Muscle layer of colon (tissue), 2 donors: ENCODE measurements around the gene CRYBG3.

Experiments used
- H3K27ac ChIP-seq: one replicate; pipeline ENCODE4 v1.7.0; 2013; ENCODE audit warnings: low read depth, mild to moderate bottlenecking, low read length, moderate library complexity
- H3K27me3 ChIP-seq, 2 donors: one replicate each; pipeline ENCODE4 v1.7.0; 2013; ENCODE audit warnings: low read length in 2 of 2, mild to moderate bottlenecking in 2 of 2; ENCODE audit not compliant: insufficient read depth in 2 of 2, control insufficient read depth in 1 of 2
- H3K36me3 ChIP-seq: one replicate; pipeline ENCODE4 v1.7.0; 2013; ENCODE audit warnings: mild to moderate bottlenecking, low read length; ENCODE audit not compliant: insufficient read depth
- H3K4me1 ChIP-seq: one replicate; pipeline ENCODE4 v1.7.0; 2013; ENCODE audit warnings: mild to moderate bottlenecking, low read length; ENCODE audit not compliant: insufficient read depth
- H3K4me3 ChIP-seq, 2 donors: one replicate each; pipeline ENCODE4 v1.7.0; 2013; ENCODE audit warnings: low read length in 2 of 2, low read depth in 1 of 2, mild to moderate bottlenecking in 1 of 2, moderate library complexity in 1 of 2
- H3K9ac ChIP-seq: one replicate; pipeline ENCODE4 v1.7.0; 2013; ENCODE audit warnings: low read length
- H3K9me3 ChIP-seq: one replicate; pipeline ENCODE4 v1.7.0; 2013; ENCODE audit warnings: mild to moderate bottlenecking, low read length
- donor health status: abdominal sarcoma.
- donor health status: Adenocarcinoma of cecum.

The CRYBG3 gene

GRCh38 chr3:97960993-97961766, 139.4 kb downstream of the CRYBG3 start:
- H3K36me3 ChIP-seq: peaks cover 6% of the 10 kb centered on the region
- no peak overlapping the region for H3K27ac ChIP-seq
- H3K4me3 ChIP-seq: no peak overlapping the region
- no peaks in the 10 kb centered on the region for H3K9me3 ChIP-seq
- H3K27me3 ChIP-seq: no peaks in the 10 kb centered on the region
- no peak overlapping the region for H3K9ac ChIP-seq
- peaks cover 21% of the 10 kb centered on the region for H3K4me1 ChIP-seq

DNA sequence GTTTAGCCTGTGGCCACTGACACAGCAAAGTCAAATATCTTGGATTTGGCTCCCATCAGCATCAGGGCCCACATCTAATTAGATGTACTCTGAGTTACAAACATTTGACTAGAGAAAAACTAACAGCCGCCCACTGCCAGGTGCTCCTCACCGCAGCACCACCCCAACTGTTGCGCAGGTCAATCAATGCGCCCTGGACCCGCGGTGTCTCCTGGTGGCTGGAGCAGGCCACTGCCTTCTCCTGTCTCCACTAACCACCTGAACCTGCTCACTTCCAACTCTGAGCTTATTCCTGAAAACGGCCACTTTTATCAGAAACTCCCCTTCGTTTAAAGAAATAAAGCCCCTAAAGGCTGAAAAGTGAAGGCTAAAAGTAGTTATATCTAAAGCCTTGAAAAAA, 146.2 kb downstream of the CRYBG3 start:
- no peak overlapping the region for H3K4me3 ChIP-seq
- H3K27ac ChIP-seq: no peak overlapping the region
- H3K4me1 ChIP-seq: peaks cover 27% of the 10 kb centered on the region
- H3K36me3 ChIP-seq: peaks cover 6% of the 10 kb centered on the region
- H3K9ac ChIP-seq: no peak overlapping the region
- no peaks in the 10 kb centered on the region for H3K27me3 ChIP-seq
- H3K9me3 ChIP-seq: no peaks in the 10 kb centered on the region

DNA sequence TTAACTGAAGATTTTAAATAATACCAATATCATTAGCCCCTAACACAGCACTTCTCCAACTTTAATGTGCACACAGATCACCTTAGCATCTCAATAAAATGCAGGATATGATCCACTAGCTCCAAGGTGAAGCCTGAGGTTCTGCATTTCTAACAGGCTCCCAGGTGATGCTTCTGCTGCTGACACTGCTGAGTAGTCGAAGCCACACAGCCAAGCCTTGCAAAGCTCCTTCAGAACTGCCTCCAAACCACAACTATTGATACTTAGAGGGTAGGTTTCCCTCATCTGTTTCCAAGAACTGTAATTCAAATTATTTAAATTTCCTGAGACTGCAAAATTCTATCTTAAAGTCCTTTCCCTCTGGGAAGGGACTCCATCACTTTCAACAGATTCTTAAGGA, 146.6 kb downstream of the CRYBG3 start:
- Histone ChIP-seq H3K9me3 (no peaks in the 10 kb centered on the region), H3K4me1 (peaks cover 28% of the 10 kb centered on the region), H3K27ac (no peak overlapping the region)

DNA sequence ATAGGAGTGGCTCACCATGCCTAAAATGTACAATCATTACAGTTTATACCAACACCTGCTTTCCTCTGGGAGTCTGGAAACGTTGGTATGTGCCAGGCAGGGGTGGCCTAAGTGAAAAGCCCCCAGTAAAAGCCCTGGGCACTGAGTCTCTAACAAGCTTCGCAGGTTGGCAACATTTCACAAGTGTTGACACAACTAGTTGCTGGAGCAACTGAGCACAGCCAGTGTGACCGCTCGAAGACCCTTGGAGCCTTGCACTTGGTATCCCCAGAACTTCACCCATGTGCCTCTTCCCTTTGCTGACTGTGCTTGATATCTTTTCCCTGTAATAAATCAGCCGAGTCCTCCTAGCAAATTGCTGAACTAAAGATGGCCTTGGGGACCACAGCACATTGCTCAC, 147.7 kb downstream of the CRYBG3 start:
- H3K27ac ChIP-seq: no peak overlapping the region
- peaks cover 6% of the 10 kb centered on the region for H3K36me3 ChIP-seq
- no peak overlapping the region for H3K4me3 ChIP-seq
- no peak overlapping the region for H3K9ac ChIP-seq
- no peaks in the 10 kb centered on the region for H3K27me3 ChIP-seq
- peaks cover 28% of the 10 kb centered on the region for H3K4me1 ChIP-seq
- H3K9me3 ChIP-seq: no peaks in the 10 kb centered on the region

More for the DNA sequence above, 146.6 kb downstream of the CRYBG3 start:
- Histone ChIP-seq H3K36me3 (peaks cover 6% of the 10 kb centered on the region), H3K9ac (no peak overlapping the region), H3K4me3 (no peak overlapping the region), H3K27me3 (no peaks in the 10 kb centered on the region)

DNA sequence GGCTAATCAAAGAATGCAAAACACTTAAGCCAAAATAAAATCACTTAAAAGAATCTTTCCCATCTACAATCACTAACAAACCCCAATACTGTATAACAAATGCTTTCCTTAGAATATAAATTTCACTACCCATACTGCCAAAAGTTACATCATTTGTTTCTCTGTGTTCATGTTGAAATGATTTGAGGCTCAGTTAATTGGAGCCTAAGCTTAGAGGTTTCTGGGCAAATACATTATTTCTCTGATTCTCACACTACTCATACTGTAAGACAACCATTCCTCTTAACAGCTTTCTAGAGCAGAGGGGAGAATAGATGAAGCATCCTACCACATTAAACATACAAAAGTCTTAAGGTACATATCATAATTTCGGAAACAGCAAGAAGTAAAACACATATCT, 148.3 kb downstream of the CRYBG3 start:
- Histone ChIP-seq H3K9ac (no peak overlapping the region), H3K4me1 (peaks cover 26% of the 10 kb centered on the region), H3K4me3 (no peak overlapping the region), H3K27me3 (no peaks in the 10 kb centered on the region), H3K9me3 (no peaks in the 10 kb centered on the region), H3K27ac (no peak overlapping the region), H3K36me3 (peaks cover 6% of the 10 kb centered on the region)

DNA sequence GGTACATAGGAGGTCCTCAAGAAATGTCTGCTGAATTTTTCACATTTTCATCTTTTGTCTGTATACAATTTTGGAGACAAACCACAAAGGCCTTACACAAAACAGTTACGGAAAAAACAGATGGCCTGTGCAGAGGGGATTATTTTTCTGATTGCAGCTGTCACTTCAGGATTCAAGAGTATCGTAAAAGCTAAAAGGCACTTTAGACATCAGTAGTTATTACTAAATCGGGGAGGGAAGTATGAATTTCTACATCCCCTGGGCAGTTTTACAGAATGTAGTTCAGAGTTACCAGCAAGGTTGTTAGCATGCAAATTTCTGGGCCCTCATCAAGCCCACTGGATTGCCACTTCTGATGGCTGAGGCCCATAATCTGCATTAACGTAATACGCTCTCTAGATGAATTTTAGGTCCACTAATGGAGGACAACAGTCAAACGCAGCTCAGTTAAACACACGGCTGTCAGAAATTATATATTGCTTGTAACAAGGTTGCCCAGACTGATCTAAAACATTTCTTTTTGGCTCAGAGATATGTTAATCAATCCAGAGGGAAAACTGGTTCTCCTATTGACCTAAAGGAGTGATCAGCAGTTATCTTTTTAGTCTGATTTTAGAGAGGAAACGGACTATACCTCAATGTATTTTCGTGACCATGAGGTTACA, 149.3 kb downstream of the CRYBG3 start:
- peaks cover 6% of the 10 kb centered on the region for H3K36me3 ChIP-seq
- H3K4me3 ChIP-seq: peak overlapping the region in 1 of 2 donors; percentile 59
- no peaks in the 10 kb centered on the region for H3K27me3 ChIP-seq
- peaks cover 19% of the 10 kb centered on the region for H3K4me1 ChIP-seq
- no peak overlapping the region for H3K27ac ChIP-seq
- H3K9ac ChIP-seq: peak overlapping the region; percentile 18
- no peaks in the 10 kb centered on the region for H3K9me3 ChIP-seq

- Histone ChIP-seq H3K4me1 (peaks cover 19% of the 10 kb centered on the region), H3K9me3 (no peaks in the 10 kb centered on the region), H3K27ac (no peak within 1 kb of the TSS), H3K9ac (peak within 1 kb of the TSS; percentile 18), H3K27me3 (no peaks in the 10 kb centered on the region), H3K4me3 (peak within 1 kb of the TSS; percentile 24 to 59), H3K36me3 (peaks cover 2% of the 10 kb centered on the region)
These were observed 150.1 kb downstream of the CRYBG3 start, which contains the start of gene RIOX2 for GRCh38 chr3:97971679-97972567. TSS of gene RIOX2 (minus strand) at chr3:97972431. CDS start at chr3:97967593, 4,838 bp downstream.

GRCh38 chr3:97972976-97973375, 151.2 kb downstream of the CRYBG3 start:
- Histone ChIP-seq H3K4me1 (peaks cover 19% of the 10 kb centered on the region), H3K9me3 (no peaks in the 10 kb centered on the region), H3K27me3 (no peaks in the 10 kb centered on the region), H3K9ac (no peak overlapping the region), H3K27ac (no peak overlapping the region), H3K36me3 (no peaks in the 10 kb centered on the region), H3K4me3 (peak overlapping the region in 1 of 2 donors; percentile 24)

DNA sequence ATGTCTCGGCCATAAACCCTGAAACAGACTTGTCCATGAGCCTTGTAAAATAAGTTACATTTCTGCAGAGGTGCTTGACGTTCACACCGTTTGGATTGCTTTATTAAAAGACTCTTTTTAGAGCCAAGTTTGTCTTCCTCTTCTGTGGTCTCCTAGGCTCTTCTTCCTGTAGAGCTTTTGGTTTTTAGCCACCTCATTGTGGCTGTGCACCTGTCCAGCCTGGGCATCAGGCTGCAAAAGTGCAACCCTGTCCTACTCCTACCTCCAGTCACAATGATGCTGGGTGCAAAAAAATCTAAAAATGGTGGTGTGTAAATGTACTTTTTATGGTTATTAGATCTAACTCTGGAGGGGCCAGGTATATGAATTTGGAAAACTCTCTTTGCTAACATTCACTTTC, 153.2 kb downstream of the CRYBG3 start:
- no peaks in the 10 kb centered on the region for H3K27me3 ChIP-seq
- H3K4me1 ChIP-seq: peaks cover 15% of the 10 kb centered on the region
- no peak overlapping the region for H3K4me3 ChIP-seq
- no peak overlapping the region for H3K27ac ChIP-seq
- H3K36me3 ChIP-seq: no peaks in the 10 kb centered on the region
- no peak overlapping the region for H3K9ac ChIP-seq
- no peaks in the 10 kb centered on the region for H3K9me3 ChIP-seq

DNA sequence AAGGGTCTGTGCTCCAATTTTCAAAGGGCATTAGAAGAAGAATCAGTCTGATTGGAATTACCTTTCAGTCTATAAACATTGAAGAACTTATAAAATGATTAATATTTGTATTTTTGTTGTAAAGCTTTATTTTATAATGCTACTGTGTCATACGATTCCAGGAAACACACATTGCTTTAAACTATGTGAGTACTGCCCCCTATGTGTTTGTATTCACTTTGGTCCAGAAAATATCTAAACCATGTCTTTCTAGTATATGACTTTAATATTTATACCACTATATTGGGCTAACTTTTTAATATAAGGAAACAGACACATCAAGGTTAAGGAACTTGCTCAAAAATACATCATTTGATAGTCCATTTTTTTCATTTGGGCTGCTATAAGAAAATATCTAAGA, 153.7 kb downstream of the CRYBG3 start:
- Histone ChIP-seq H3K27ac (no peak overlapping the region), H3K27me3 (no peaks in the 10 kb centered on the region), H3K9me3 (no peaks in the 10 kb centered on the region), H3K4me3 (no peak overlapping the region), H3K36me3 (no peaks in the 10 kb centered on the region), H3K9ac (no peak overlapping the region), H3K4me1 (peaks cover 15% of the 10 kb centered on the region)

GRCh38 chr3:97979610-97980009, 157.8 kb downstream of the CRYBG3 start:
- Histone ChIP-seq H3K9me3 (no peaks in the 10 kb centered on the region), H3K9ac (no peak overlapping the region), H3K4me1 (peaks cover 25% of the 10 kb centered on the region), H3K36me3 (no peaks in the 10 kb centered on the region), H3K27me3 (no peaks in the 10 kb centered on the region), H3K27ac (no peak overlapping the region), H3K4me3 (no peak overlapping the region)
